Smooth muscle cell of the coronary artery (primary cell): ENCODE results near the gene RNF38. TPM values are rescaled to one million over a fixed set of nuclear protein-coding genes. Genes with fewer than 3 reads are reported as not detected.

Experiments
- total RNA-seq: library from RNA; depleted of rRNA; stranded (reverse); fragments of >200 nt; gene quantifications from 2 replicates; pipeline ENCODE4 v1.2.3, GENCODE V29; 2014; ENCODE audit warnings: low replicate concordance

The RNF38 gene
- 5.1 and 7.3 TPM in 2 replicates for total RNA-seq

DNA sequence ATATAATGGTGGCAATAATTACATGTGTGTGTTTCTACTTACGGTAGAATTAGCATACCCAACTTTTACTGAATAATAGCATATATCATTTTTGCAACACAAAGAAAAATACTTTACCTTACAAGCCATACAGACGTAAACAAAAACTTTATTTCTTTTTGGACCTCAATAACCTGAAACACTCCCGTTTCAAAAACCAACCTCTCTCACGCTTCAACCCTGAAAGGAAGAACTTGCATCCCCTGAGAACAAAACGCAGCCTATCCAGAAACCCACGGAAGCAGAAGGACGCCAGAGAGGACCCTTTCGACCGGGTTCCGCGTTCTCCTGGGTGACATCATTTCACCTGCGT is at the start of gene RNF38:
TSS of gene RNF38 (minus strand) at position 290 of the 352 bp plus-strand sequence. CDS start at position 129, 161 bp downstream.

Other genes starting within 250 kb of the RNF38 start
- gene CCIN, start 230.9 kb downstream of the RNF38 start, total RNA-seq: 2.2 and 5.2 TPM in 2 replicates
- gene CLTA, start 209.3 kb downstream of the RNF38 start, total RNA-seq: 185 and 417 TPM in 2 replicates
- 18.1 and 25.9 TPM in 2 replicates for gene GNE, start 141.8 kb downstream of the RNF38 start, total RNA-seq
- 1.8 and 12.3 TPM in 2 replicates for gene MELK, start 172.6 kb upstream of the RNF38 start, total RNA-seq